ENCODE data around the gene SELENOI. TPM values are rescaled to one million over a fixed set of nuclear protein-coding genes. Genes with fewer than 3 reads are reported as not detected.
A peak's percentile ranks its signal among the peaks of the same experiment; 100 is the strongest.
"Not testable (repeated sequence)": the region's sequence is repeated elsewhere in the genome, so short reads cannot be mapped to it uniquely, and the experiment has no call there.

The SELENOI gene
- total RNA-seq, 8 experiments from 2014 or later = 15.7 to 35.8 (median 24.8) TPM

GRCh38 chr2:26313446-26313845, 32.5 kb upstream of the SELENOI start:
- Histone ChIP-seq H3K4me1 (replicated peaks in 1 of 2) (peaks cover 4 to 12% of the 10 kb centered on the region in 2 donors), H3K27ac (no peak overlapping the region), H3K4me3 (no peak overlapping the region)
- in situ Hi-C loops (cut with MboI; ENCODE audit: low pct_unique_long_range_greater_than_20kb in 2 of 9, low sequenced_read_pairs in 9 of 9, unreplicated experiment in 9 of 9) = no loop called here
- WGBS, 10 experiments = 60 to 94% (median 80%) methylated on average over 2 to 3 of the region's 12 CpGs; no CpG with 5 or more reads in 6 of the 10 experiments
- ATAC-seq (replicated peaks in 6 of 8) = no peak

DNA sequence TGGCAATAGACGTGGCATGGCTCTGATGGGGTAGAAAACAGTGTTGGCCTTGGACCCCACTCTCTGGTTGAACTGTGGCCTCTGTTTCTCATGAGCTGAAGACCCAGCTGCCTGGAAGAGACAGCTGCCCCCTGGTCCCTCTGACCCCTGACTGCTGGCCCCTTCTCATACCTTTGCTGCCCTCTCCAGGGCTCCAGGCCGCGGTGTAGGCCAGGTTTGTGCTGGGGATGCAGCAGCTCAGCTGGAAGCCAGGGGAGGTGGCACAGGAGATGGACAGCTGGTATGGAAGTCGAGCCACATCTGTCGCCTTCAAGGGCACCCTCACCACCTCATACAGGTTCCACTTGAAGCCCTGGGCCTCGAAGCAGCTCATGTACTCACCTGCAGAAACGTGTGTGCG, 31.7 kb upstream of the SELENOI start:
- 30 to 80% (median 73%) methylated on average over 1 to 3 of the region's 8 CpGs; no CpG with 5 or more reads in 5 of the 10 experiments for WGBS, 10 experiments

DNA sequence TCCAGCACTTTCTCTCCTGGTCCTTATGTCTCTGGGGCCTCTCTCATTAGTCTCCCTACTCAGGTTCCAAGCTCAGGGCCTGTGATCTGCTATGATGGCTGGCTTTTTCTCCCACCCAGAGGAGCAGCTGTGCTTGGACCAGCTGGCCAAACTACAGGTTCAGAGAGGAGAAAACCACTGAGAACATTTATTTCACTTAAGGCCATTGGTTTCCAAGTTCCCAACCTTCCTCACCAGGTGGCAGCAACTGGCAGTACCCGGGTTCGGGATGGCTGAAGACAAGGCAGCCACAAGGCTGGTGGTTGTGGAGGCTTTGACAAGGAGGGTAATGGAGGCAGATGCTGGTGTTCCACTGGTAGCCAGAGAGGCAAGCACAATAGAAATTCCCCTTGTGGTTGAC, 29.9 kb upstream of the SELENOI start:
- Histone ChIP-seq H3K27ac (no peak overlapping the region), H3K4me3 (no peak overlapping the region), H3K4me1 (replicated peaks in 1 of 2) (peaks cover 4 to 12% of the 10 kb centered on the region in 2 donors)
- peak in 1 of 8 experiments; percentile 36 for ATAC-seq (replicated peaks in 6 of 8)
- WGBS, 10 experiments = 30 to 100% (median 79%) methylated on average over 1 to 2 of the region's 2 CpGs; no CpG with 5 or more reads in 6 of the 10 experiments
- in situ Hi-C loops (cut with MboI; ENCODE audit: low pct_unique_long_range_greater_than_20kb in 2 of 9, low sequenced_read_pairs in 9 of 9, unreplicated experiment in 9 of 9) = no loop called here

More for the DNA sequence above, 31.7 kb upstream of the SELENOI start:
- Histone ChIP-seq H3K4me1 (replicated peaks in 1 of 2) (peaks cover 4 to 12% of the 10 kb centered on the region in 2 donors), H3K4me3 (no peak overlapping the region), H3K27ac (no peak overlapping the region)
- in situ Hi-C loops (cut with MboI; ENCODE audit: low pct_unique_long_range_greater_than_20kb in 2 of 9, low sequenced_read_pairs in 9 of 9, unreplicated experiment in 9 of 9) = no loop called here
- ATAC-seq (replicated peaks in 6 of 8) = peak in 1 of 8 experiments; percentile 46

DNA sequence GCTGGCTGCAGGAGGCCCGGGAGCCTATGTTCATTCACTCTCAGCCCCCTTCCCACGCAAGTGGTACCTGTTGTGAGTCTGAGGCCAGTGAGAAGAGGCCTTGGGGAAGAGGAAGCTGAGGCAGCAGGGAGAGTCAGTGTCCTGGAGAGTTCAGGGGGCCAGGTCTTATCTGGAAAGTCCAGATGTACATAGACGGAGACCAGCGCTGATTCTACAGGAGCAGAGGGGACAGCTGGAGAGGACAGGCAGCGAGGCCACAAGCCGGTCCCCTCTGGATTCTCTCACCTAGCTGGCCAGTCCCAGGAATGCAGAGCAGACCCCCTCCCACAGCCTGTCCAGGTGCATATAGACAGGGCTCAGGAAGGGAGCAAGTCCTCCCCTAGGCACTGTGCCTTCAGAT, 29.1 kb upstream of the SELENOI start:
- ATAC-seq (replicated peaks in 6 of 8) = no peak
- in situ Hi-C loops (cut with MboI; ENCODE audit: low pct_unique_long_range_greater_than_20kb in 2 of 9, low sequenced_read_pairs in 9 of 9, unreplicated experiment in 9 of 9) = no loop called here
- peak overlapping the region in 1 of 2 donors; percentile 32 for H3K27ac ChIP-seq
- WGBS, 10 experiments = 69 to 100% (median 89%) methylated on average over 2 to 4 of the region's 6 CpGs; no CpG with 5 or more reads in 7 of the 10 experiments
- H3K4me3 ChIP-seq = no peak overlapping the region
- peaks cover 6 to 12% of the 10 kb centered on the region in 2 donors for H3K4me1 ChIP-seq (replicated peaks in 1 of 2)

- H3K27ac ChIP-seq = peak overlapping the region in 1 of 2 donors; percentile 32
- in situ Hi-C loops (cut with MboI; ENCODE audit: low pct_unique_long_range_greater_than_20kb in 2 of 9, low sequenced_read_pairs in 9 of 9, unreplicated experiment in 9 of 9) = no loop called here
- no peak overlapping the region for H3K4me3 ChIP-seq
- ATAC-seq (replicated peaks in 6 of 8) = peak in 5 of 8 experiments; percentile 65 to 91 (median 86)
- H3K4me1 ChIP-seq (replicated peaks in 1 of 2) = peaks cover 6 to 12% of the 10 kb centered on the region in 2 donors
- 63 to 100% (median 88%) methylated on average over 2 to 4 of the region's 8 CpGs; no CpG with 5 or more reads in 4 of the 10 experiments for WGBS, 10 experiments
Observed at GRCh38 chr2:26317377-26318105, 28.4 kb upstream of the SELENOI start.

DNA sequence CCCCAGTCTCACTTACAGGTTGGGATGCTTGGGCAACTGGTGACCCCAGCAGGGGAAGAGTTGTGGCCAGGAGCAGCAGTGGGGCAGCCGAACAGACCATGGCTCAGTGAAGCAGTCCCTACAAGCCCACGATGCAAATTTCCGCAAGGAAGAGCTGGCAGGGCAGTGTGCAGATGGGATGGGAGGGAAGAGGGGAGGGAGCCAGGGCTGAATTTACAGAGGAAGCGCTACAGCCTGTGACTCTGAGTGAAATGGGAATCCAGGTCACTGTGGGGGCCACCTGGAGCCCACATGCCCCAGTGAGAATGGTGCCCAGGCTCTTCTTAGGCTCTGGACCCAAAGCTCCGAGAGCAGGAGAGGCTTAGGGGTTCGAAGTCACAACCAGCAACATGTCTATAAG, 27.0 kb upstream of the SELENOI start:
- H3K4me1 ChIP-seq (replicated peaks in 1 of 2) = peaks cover 6 to 12% of the 10 kb centered on the region in 2 donors
- ATAC-seq (replicated peaks in 6 of 8) = peak in 4 of 8 experiments; percentile 28 to 73 (median 72)
- no peak overlapping the region for H3K4me3 ChIP-seq
- no peak overlapping the region for H3K27ac ChIP-seq
- 0 to 69% (median 18%) methylated on average over 1 to 4 of the region's 6 CpGs; no CpG with 5 or more reads in 5 of the 10 experiments for WGBS, 10 experiments
- in situ Hi-C loops (cut with MboI; ENCODE audit: low pct_unique_long_range_greater_than_20kb in 2 of 9, low sequenced_read_pairs in 9 of 9, unreplicated experiment in 9 of 9) = no loop called here

- in situ Hi-C loops (cut with MboI; ENCODE audit: low pct_unique_long_range_greater_than_20kb in 2 of 9, low sequenced_read_pairs in 9 of 9, unreplicated experiment in 9 of 9); H3K27ac ChIP-seq; H3K4me3 ChIP-seq; ATAC-seq (replicated peaks in 6 of 8); H3K4me1 ChIP-seq (replicated peaks in 1 of 2): not testable (repeated sequence)
Observed at GRCh38 chr2:26324479-26324878, 21.5 kb upstream of the SELENOI start.

GRCh38 chr2:26324903-26325302, 21.0 kb upstream of the SELENOI start:
- no peak overlapping the region for H3K4me3 ChIP-seq
- in situ Hi-C loops (cut with MboI; ENCODE audit: low pct_unique_long_range_greater_than_20kb in 2 of 9, low sequenced_read_pairs in 9 of 9, unreplicated experiment in 9 of 9) = no loop called here
- 20 to 85% (median 71%) methylated on average over 1 to 3 of the region's 3 CpGs; no CpG with 5 or more reads in 2 of the 10 experiments for WGBS, 10 experiments
- peaks cover 0 to 2% of the 10 kb centered on the region in 2 donors for H3K4me1 ChIP-seq (replicated peaks in 1 of 2)
- ATAC-seq (replicated peaks in 6 of 8) = no peak
- H3K27ac ChIP-seq = no peak overlapping the region

GRCh38 chr2:26325851-26326250, 20.1 kb upstream of the SELENOI start:
- Histone ChIP-seq H3K4me1 (replicated peaks in 1 of 2) (peaks cover 2 to 3% of the 10 kb centered on the region in 2 donors), H3K4me3 (no peak overlapping the region), H3K27ac (no peak overlapping the region)
- 15 to 75% (median 54%) methylated on average over 2 to 4 of the region's 4 CpGs; no CpG with 5 or more reads in 1 of the 10 experiments for WGBS, 10 experiments
- peak in 3 of 8 experiments; percentile 26 to 63 (median 46) for ATAC-seq (replicated peaks in 6 of 8)
- in situ Hi-C loops (cut with MboI; ENCODE audit: low pct_unique_long_range_greater_than_20kb in 2 of 9, low sequenced_read_pairs in 9 of 9, unreplicated experiment in 9 of 9) = no loop called here

DNA sequence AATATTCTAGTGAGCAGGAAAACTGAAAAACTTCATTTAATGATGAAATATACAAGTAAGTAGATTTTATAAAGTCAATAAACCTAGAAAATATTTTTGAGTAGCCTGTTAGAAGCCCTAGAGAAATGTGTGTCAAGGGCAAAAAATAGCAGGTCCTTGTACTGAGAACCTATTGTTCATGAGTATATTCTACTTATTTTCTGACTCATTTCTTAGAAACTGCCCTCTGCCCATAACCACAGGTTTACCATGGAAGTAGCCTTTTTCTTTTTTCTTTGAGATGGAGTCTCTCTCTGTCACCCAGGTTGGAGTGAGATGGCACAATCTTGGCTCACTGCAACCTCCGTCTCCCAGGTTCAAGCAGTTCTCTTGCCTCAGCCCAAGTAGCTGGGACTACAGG, 19.4 kb upstream of the SELENOI start:
- Histone ChIP-seq H3K4me1 (replicated peaks in 1 of 2) (peaks cover 0 to 3% of the 10 kb centered on the region in 2 donors), H3K27ac (no peak overlapping the region), H3K4me3 (no peak overlapping the region)
- no peak for ATAC-seq (replicated peaks in 6 of 8)
- WGBS, 10 experiments = 100% methylated on average over 1 of the region's 1 CpG; no CpG with 5 or more reads in 9 of the 10 experiments
- in situ Hi-C loops (cut with MboI; ENCODE audit: low pct_unique_long_range_greater_than_20kb in 2 of 9, low sequenced_read_pairs in 9 of 9, unreplicated experiment in 9 of 9) = no loop called here

- Histone ChIP-seq H3K4me3 (no peak overlapping the region), H3K27ac (no peak overlapping the region), H3K4me1 (replicated peaks in 1 of 2) (peaks cover 0 to 3% of the 10 kb centered on the region in 2 donors)
- WGBS, 10 experiments = 7 to 100% (median 63%) methylated on average over 1 to 5 of the region's 5 CpGs
- in situ Hi-C loops (cut with MboI; ENCODE audit: low pct_unique_long_range_greater_than_20kb in 2 of 9, low sequenced_read_pairs in 9 of 9, unreplicated experiment in 9 of 9) = no loop called here
- no peak for ATAC-seq (replicated peaks in 6 of 8)
Observed at GRCh38 chr2:26327291-26328272, 18.4 kb upstream of the SELENOI start.

DNA sequence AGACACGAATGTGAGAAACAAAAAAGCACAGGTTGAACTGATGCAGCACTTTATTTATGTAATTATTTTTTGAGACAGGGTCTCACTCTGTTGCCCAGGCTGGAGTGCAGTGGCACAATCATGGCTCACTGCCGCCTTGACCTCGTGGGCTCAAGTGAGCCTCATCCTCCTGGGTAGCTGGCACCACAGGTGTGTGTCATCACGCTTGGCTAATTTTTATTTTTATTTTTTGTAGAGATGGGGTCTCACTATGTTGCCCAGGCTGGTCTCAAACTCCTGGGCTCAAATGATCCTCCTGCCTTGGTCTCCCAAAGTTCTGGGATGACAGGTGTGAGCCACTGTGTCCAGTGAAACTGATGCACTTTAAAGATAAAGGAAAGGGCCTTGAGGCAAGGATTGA, 16.9 kb upstream of the SELENOI start:
- 29 to 100% (median 91%) methylated on average over 1 to 3 of the region's 4 CpGs; no CpG with 5 or more reads in 3 of the 10 experiments for WGBS, 10 experiments
- in situ Hi-C loops (cut with MboI; ENCODE audit: low pct_unique_long_range_greater_than_20kb in 2 of 9, low sequenced_read_pairs in 9 of 9, unreplicated experiment in 9 of 9); ATAC-seq (replicated peaks in 6 of 8): not testable (repeated sequence)

DNA sequence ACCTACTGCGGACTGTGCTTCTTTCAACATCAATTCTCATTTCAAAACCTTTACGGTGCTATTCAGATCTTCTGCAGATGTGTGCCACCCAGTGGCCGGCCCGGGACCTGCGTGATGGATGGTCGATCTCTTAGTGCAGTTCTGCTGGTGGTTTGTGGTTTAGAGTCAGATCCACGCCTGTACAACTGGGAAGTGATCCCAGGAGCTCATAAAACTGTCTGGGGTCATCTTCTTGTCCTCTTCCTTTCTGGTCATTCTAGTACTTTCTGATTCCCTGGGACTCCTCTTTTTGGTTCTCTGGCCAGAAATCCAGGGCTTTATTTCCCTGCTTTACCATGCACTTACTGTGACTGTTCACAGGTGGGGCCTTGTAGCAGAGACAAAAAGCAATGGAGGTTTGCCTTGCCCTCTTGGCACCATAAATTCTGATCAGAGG, 15.8 kb upstream of the SELENOI start:
- Histone ChIP-seq H3K4me3 (no peak overlapping the region), H3K27ac (no peak overlapping the region), H3K4me1 (replicated peaks in 1 of 2) (peaks cover 3 to 8% of the 10 kb centered on the region in 2 donors)
- in situ Hi-C loops (cut with MboI; ENCODE audit: low pct_unique_long_range_greater_than_20kb in 2 of 9, low sequenced_read_pairs in 9 of 9, unreplicated experiment in 9 of 9) = no loop called here
- ATAC-seq (replicated peaks in 6 of 8) = peak; percentile 79 to 99 (median 92)
- 4 to 40% (median 13%) methylated on average over 1 to 4 of the region's 7 CpGs; no CpG with 5 or more reads in 2 of the 10 experiments for WGBS, 10 experiments

More for the DNA sequence above, 16.9 kb upstream of the SELENOI start:
- not testable (repeated sequence) for H3K4me3 ChIP-seq; H3K27ac ChIP-seq; H3K4me1 ChIP-seq (replicated peaks in 1 of 2)

All from motor neuron (in vitro differentiated cells).